Loucy (cell line): ENCODE data around the gene CAMK1G.

ENCODE experiments used
- H2AFZ ChIP-seq: fragments of 200-600 bp; sonication (generic); 2 replicates; pipeline ENCODE4 v1.6.0; 2016; ENCODE audit warnings: antibody characterized with exemption, mild to moderate bottlenecking, low read length, moderate library complexity
- H3F3A ChIP-seq: fragments of 200-600 bp; 2 replicates; pipeline ENCODE4 v1.6.0; 2016; ENCODE audit warnings: antibody characterized with exemption, low read depth, mild to moderate bottlenecking
- H3K27me3 ChIP-seq: fragments of 200-600 bp; sonication (generic); 2 replicates; pipeline ENCODE4 v1.6.1; 2014; ENCODE audit warnings: low read length, mild to moderate bottlenecking; ENCODE audit not compliant: insufficient read depth, poor library complexity, severe bottlenecking
- H3K36me3 ChIP-seq: fragments of 200-600 bp; sonication (generic); 2 replicates; pipeline ENCODE4 v1.6.1; 2016; ENCODE audit warnings: low read length; ENCODE audit not compliant: insufficient read depth
- H3K4me1 ChIP-seq: fragments of 200-600 bp; sonication (generic); 2 replicates; pipeline ENCODE4 v1.5.1; 2014; ENCODE audit warnings: low read length, mild to moderate bottlenecking; ENCODE audit not compliant: insufficient read depth, poor library complexity, severe bottlenecking
- H3K4me2 ChIP-seq: fragments of 200-600 bp; sonication (generic); 2 replicates; pipeline ENCODE4 v1.6.0; 2014; ENCODE audit warnings: antibody characterized with exemption, low read length, low read depth, mild to moderate bottlenecking; ENCODE audit not compliant: poor library complexity, severe bottlenecking
- H3K4me3 ChIP-seq: fragments of 200-600 bp; sonication (generic); 2 replicates; pipeline ENCODE4 v1.5.1; 2014; ENCODE audit warnings: low read length, mild to moderate bottlenecking, mixed read lengths; ENCODE audit not compliant: poor library complexity, severe bottlenecking
- H3K79me2 ChIP-seq: fragments of 200-600 bp; sonication (generic); 2 replicates; pipeline ENCODE4 v1.6.1; 2014; ENCODE audit warnings: low read length; ENCODE audit not compliant: insufficient read depth
- H3K9ac ChIP-seq: fragments of 200-600 bp; sonication (generic); 2 replicates; pipeline ENCODE4 v1.6.0; 2014; ENCODE audit warnings: mild to moderate bottlenecking, low read depth, low read length, moderate library complexity; ENCODE audit not compliant: poor library complexity, severe bottlenecking
- H3K9me2 ChIP-seq: fragments of 200-600 bp; sonication (generic); replicated peaks from 2 replicates; pipeline ENCODE4 v1.6.1; 2016; ENCODE audit warnings: low read depth, low read length, mixed read lengths
- H3K9me3 ChIP-seq: fragments of 200-600 bp; sonication (generic); 2 replicates; pipeline ENCODE4 v1.6.1; 2014; ENCODE audit warnings: mild to moderate bottlenecking, antibody characterized with exemption, low read length, low read depth; ENCODE audit not compliant: insufficient read depth
- H4K20me1 ChIP-seq: fragments of 200-600 bp; sonication (generic); 2 replicates; pipeline ENCODE4 v1.6.0; 2014; ENCODE audit warnings: antibody characterized with exemption, low read length, mild to moderate bottlenecking; ENCODE audit not compliant: insufficient read depth, poor library complexity, severe bottlenecking
- EZH2phosphoT487 ChIP-seq: fragments of 200-600 bp; IDR thresholded peaks from 2 replicates; pipeline ENCODE4 v1.6.1; 2018; ENCODE audit warnings: antibody characterized with exemption, mild to moderate bottlenecking, moderate library complexity, borderline replicate concordance
- TF ChIP-seq, protein P1 (sequence below): fragments of 200-600 bp; sonication (generic); conservative IDR thresholded peaks from 2 replicates; pipeline ENCODE4 v1.5.1; 2014; ENCODE audit warnings: mild to moderate bottlenecking, antibody characterized with exemption, low read length

The CAMK1G gene

DNA sequence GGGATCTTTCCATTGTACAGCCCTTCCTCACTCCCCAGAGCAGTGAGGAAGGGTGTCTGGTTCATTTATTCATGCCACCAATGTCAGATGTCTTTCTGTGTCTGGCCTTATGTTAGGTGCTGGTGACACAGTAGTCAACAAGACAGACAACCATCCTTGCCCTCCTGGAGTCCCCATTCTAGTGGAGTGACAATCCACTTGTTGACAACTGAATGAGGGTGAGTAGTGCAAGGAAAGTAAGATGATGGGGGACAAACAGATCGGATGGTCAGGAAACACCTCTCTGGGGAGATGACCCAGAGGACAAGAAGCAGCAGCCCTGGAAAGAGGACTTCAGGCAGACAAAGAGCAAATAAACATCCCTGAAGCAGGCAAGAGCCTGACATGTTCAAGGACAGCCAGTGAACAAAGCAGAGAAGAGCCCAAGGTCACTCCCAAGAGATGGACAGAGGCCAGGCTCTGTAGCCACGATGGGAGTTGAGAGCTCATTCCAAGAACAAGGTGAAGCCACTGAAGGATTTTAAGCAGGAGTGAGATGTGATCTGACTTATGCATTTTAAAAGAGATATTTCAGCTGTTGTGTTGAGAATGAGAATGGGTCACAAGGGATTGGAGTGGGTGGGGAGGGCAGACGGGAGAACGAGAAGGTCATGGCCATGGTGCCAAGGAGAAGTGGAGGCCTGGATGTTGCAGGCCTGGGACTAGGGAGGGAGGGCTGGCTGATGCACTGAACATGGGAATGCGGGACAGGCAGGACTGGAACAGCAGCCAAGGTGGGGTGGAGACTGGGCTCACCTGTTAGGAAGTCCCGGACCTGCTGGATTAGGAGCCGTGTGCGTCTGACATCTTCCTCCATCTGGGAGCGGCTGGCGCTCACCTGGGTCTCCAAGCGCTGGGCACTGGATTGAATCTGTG lies 38.5 kb downstream of the CAMK1G start:
- Histone ChIP-seq H3K27me3 (no peaks in the 10 kb centered on the region), H3K36me3 (no peaks in the 10 kb centered on the region), H3K9ac (no peak overlapping the region), H4K20me1 (no peaks in the 10 kb centered on the region), H3K4me2 (no peak overlapping the region), H3K9me2 (no peaks in the 10 kb centered on the region), H3F3A (no peaks in the 10 kb centered on the region), H3K4me1 (no peaks in the 10 kb centered on the region), H2AFZ (no peak overlapping the region), H3K79me2 (no peaks in the 10 kb centered on the region), H3K9me3 (no peaks in the 10 kb centered on the region), H3K4me3 (no peak overlapping the region)
- no peak for TF ChIP-seq EZH2phosphoT487
- TF ChIP-seq, protein P1, sequence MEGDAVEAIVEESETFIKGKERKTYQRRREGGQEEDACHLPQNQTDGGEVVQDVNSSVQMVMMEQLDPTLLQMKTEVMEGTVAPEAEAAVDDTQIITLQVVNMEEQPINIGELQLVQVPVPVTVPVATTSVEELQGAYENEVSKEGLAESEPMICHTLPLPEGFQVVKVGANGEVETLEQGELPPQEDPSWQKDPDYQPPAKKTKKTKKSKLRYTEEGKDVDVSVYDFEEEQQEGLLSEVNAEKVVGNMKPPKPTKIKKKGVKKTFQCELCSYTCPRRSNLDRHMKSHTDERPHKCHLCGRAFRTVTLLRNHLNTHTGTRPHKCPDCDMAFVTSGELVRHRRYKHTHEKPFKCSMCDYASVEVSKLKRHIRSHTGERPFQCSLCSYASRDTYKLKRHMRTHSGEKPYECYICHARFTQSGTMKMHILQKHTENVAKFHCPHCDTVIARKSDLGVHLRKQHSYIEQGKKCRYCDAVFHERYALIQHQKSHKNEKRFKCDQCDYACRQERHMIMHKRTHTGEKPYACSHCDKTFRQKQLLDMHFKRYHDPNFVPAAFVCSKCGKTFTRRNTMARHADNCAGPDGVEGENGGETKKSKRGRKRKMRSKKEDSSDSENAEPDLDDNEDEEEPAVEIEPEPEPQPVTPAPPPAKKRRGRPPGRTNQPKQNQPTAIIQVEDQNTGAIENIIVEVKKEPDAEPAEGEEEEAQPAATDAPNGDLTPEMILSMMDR, result no peak

DNA sequence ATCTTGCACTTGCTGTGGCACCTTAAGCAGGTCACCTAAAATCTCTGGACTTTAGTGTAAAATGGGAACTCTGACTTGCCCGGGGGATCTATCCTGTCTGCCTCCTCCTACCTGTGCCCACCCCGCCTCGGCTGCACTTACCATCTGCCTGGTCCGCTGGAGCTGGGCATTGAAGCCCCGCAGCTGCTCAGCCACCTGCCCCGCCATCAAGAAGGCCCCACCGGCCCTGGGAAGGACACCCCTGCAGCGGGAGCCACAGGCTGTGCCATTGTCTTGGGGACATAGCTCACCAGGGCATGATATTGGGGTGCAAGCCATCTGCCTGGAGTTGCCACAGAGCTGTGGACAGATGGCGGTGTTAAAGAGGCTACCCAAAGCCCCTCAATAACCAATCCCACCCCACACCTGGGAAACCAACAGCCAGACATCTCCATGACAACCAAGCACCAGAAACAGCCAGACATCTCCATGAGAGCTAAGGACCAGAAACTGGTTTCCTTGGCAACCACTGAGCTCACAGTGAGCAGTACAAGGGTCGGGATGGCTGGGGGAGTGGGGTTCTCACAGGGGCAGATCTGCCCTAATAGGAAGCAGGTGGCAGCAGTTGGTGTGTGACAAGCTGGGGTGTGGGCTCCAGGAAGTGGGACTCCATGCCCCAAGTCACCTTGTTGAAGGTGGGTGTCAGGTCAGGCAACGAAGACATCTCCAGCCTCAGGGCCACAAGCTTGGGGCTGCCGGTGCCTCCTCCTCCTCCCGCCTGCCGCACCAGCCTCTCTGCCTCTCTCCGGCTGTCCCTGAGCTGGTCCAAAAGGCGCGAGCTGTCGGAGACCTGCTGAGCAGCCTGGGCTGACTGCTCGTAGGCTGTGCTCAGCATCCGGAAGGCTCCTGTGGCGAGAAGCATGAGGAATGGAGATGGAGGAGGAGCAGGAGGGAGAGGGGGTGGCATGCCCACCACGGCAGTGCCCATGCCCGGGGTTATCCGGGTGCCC lies 39.6 kb downstream of the CAMK1G start:
- no peak overlapping the region for H3K4me2 ChIP-seq
- H3K9me3 ChIP-seq, result no peaks in the 10 kb centered on the region
- no peaks in the 10 kb centered on the region for H3K27me3 ChIP-seq
- no peaks in the 10 kb centered on the region for H3F3A ChIP-seq
- H2AFZ ChIP-seq, result no peak overlapping the region
- H3K79me2 ChIP-seq, result no peaks in the 10 kb centered on the region
- H3K9me2 ChIP-seq, result no peaks in the 10 kb centered on the region
- H3K36me3 ChIP-seq, result no peaks in the 10 kb centered on the region
- no peak overlapping the region for H3K4me3 ChIP-seq
- H4K20me1 ChIP-seq, result no peaks in the 10 kb centered on the region
- H3K9ac ChIP-seq, result no peak overlapping the region
- no peaks in the 10 kb centered on the region for H3K4me1 ChIP-seq
- TF ChIP-seq, protein P1, result no peak
- TF ChIP-seq EZH2phosphoT487, result no peak

DNA sequence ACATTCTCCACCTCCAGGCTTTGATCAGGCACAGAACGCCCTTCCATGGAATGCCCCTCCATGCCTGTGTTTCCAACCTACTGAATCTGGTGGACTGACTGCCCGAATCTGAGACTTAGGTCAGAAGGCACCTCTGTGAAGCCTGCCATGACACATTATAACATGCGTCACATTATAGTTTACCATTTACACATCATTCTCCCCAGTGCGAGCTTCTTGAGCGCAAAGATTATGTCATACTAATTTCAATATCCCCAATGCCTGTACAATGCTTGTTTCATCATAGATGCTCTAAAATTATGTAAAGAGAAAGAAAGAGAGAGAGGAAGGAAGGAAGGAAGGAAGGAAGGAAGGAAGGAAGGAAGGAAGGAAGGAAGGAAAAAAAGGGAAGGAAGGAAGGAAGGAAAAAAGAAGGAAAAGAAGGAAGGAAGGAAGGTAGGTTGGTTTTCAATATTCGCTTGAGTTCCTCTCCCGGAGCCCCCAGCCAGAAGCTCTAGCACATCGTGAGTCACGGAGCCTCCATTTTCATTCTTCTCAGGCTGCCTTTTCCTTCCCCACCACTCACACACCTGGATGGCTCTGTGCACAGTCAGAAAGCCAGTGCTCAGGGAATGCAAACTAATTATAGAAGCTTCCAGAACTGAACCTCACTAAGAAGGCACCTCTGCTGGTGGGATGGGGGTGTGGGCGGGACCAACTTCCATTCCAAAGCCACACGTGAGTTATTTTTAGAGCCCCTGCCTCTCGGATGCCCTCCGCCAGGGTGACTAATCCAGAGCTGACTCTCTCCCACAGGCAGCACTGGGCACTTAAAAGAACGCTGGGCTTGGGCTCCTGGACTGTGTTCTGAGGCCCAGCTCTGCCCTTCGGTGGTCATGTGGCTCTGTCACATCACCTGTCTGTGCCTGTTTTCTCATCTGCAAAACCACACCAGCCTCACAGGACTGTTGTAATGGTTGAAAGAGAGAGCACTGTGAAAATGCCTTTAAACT lies 41.3 kb downstream of the CAMK1G start:
- no peaks in the 10 kb centered on the region for H3K4me1 ChIP-seq
- H3K9me3 ChIP-seq, result no peaks in the 10 kb centered on the region
- no peaks in the 10 kb centered on the region for H3F3A ChIP-seq
- no peak overlapping the region for H3K4me3 ChIP-seq
- no peaks in the 10 kb centered on the region for H3K27me3 ChIP-seq
- no peaks in the 10 kb centered on the region for H3K36me3 ChIP-seq
- H3K4me2 ChIP-seq, result no peak overlapping the region
- no peak for TF ChIP-seq EZH2phosphoT487
- TF ChIP-seq, protein P1, result no peak
- no peak overlapping the region for H2AFZ ChIP-seq
- H3K9ac ChIP-seq, result no peak overlapping the region
- H4K20me1 ChIP-seq, result no peaks in the 10 kb centered on the region
- no peaks in the 10 kb centered on the region for H3K79me2 ChIP-seq
- no peaks in the 10 kb centered on the region for H3K9me2 ChIP-seq
